MM.1S (cell line): Measurements from ENCODE around the gene F3.

Source experiments
- DNase-seq: peaks from one replicate; pipeline ENCODE4 v3.0.0-alpha.2; 2015
- H2AFZ ChIP-seq: fragments of 300-600 bp; sonication (generic); 2 replicates; pipeline ENCODE4 v1.6.0; 2016; ENCODE audit warnings: antibody characterized with exemption, low read length
- H3F3A ChIP-seq: fragments of 300-600 bp; sonication (generic); 2 replicates; pipeline ENCODE4 v1.6.1; 2016; ENCODE audit warnings: mild to moderate bottlenecking, antibody characterized with exemption, low read length, moderate library complexity, mixed read lengths; ENCODE audit not compliant: insufficient read depth
- H3K27ac ChIP-seq: fragments of 300-600 bp; sonication (generic); 2 replicates; pipeline ENCODE4 v1.5.1; 2016; ENCODE audit warnings: mild to moderate bottlenecking, low read length
- H3K27me3 ChIP-seq: fragments of 300-600 bp; sonication (generic); replicated peaks from 2 replicates; pipeline ENCODE4 v1.6.0; 2016; ENCODE audit warnings: low read length; ENCODE audit not compliant: insufficient read depth
- H3K36me3 ChIP-seq: fragments of 300-600 bp; sonication (generic); replicated peaks from 2 replicates; pipeline ENCODE4 v1.6.1; 2016; ENCODE audit warnings: mild to moderate bottlenecking, low read length, mixed read lengths; ENCODE audit not compliant: insufficient read depth
- H3K4me1 ChIP-seq: fragments of 300-600 bp; sonication (generic); 2 replicates; pipeline ENCODE4 v1.6.1; 2016; ENCODE audit warnings: low read length, mixed read lengths
- H3K4me2 ChIP-seq: fragments of 300-600 bp; sonication (generic); 2 replicates; pipeline ENCODE4 v1.6.0; 2016; ENCODE audit warnings: low read depth, low read length
- H3K4me3 ChIP-seq: fragments of 300-600 bp; sonication (generic); 2 replicates; pipeline ENCODE4 v1.5.1; 2016; ENCODE audit warnings: low read length, mixed read lengths
- H3K79me2 ChIP-seq: fragments of 300-600 bp; sonication (generic); 2 replicates; pipeline ENCODE4 v1.6.1; 2016; ENCODE audit warnings: mixed run types, low read length, mixed read lengths
- H3K9ac ChIP-seq: fragments of 300-600 bp; sonication (generic); 2 replicates; pipeline ENCODE4 v1.6.1; 2016; ENCODE audit warnings: low read length, mixed read lengths
- H3K9me2 ChIP-seq: fragments of 300-600 bp; sonication (generic); replicated peaks from 2 replicates; pipeline ENCODE4 v1.6.1; 2016; ENCODE audit warnings: mild to moderate bottlenecking, low read length, mixed read lengths; ENCODE audit not compliant: insufficient read depth
- H3K9me3 ChIP-seq: fragments of 300-600 bp; sonication (generic); replicated peaks from 2 replicates; pipeline ENCODE4 v1.6.1; 2016; ENCODE audit warnings: mild to moderate bottlenecking, low read length, mixed read lengths; ENCODE audit not compliant: insufficient read depth
- H4K20me1 ChIP-seq: fragments of 300-600 bp; sonication (generic); 2 replicates; pipeline ENCODE4 v1.6.1; 2016; ENCODE audit warnings: mild to moderate bottlenecking, low read length, moderate library complexity, mixed read lengths; ENCODE audit not compliant: insufficient read depth
- EZH2 ChIP-seq: fragments of 300-600 bp; sonication (generic); optimal IDR thresholded peaks from 2 replicates; pipeline ENCODE3; 2017; ENCODE audit warnings: low read depth, mild to moderate bottlenecking, antibody characterized with exemption, low read length, mixed read lengths
- EZH2phosphoT487 ChIP-seq: fragments of 300-600 bp; sonication (generic); IDR thresholded peaks from 2 replicates; pipeline ENCODE4 v1.6.1; 2018; ENCODE audit warnings: antibody characterized with exemption, low read length
- TF ChIP-seq, protein P1 (sequence below): fragments of 300-600 bp; sonication (generic); IDR thresholded peaks from 2 replicates; pipeline ENCODE4 v1.5.1; 2016; ENCODE audit warnings: antibody characterized with exemption, low read length, mixed read lengths

The F3 gene

DNA sequence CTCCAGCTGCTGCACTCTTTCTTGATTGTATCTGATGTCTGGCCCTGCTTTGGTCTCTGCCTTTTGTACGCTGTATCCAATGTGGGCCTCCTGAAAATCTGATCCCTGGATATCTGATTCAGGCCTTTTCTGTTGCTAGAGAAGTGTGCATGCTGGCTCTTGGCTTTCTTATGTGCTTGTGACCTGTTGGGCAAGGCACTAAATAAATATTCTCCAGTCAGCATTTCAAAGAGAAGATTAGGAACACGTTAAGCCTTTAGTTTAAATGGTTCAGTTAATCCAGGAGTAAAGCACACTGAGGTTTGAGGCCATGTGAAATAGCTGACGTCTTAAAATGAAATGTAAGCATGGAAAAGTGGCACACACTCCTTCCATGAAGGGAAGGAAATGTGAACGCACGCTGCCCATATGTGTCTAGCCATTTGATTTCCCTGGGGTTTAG, 9.3 kb upstream of the F3 start:
- no peak for DNase-seq
- Histone ChIP-seq H3K4me1 (no peaks in the 10 kb centered on the region), H3F3A (no peaks in the 10 kb centered on the region), H3K4me3 (no peak overlapping the region), H4K20me1 (no peaks in the 10 kb centered on the region), H3K27me3 (no peaks in the 10 kb centered on the region), H3K9me2 (no peaks in the 10 kb centered on the region), H3K36me3 (no peaks in the 10 kb centered on the region), H3K4me2 (no peak overlapping the region), H3K27ac (no peak overlapping the region), H2AFZ (no peak overlapping the region), H3K9me3 (no peaks in the 10 kb centered on the region), H3K79me2 (no peaks in the 10 kb centered on the region), H3K9ac (no peak overlapping the region)
- TF ChIP-seq EZH2 (no peak), EZH2phosphoT487 (no peak)
- TF ChIP-seq, protein P1, sequence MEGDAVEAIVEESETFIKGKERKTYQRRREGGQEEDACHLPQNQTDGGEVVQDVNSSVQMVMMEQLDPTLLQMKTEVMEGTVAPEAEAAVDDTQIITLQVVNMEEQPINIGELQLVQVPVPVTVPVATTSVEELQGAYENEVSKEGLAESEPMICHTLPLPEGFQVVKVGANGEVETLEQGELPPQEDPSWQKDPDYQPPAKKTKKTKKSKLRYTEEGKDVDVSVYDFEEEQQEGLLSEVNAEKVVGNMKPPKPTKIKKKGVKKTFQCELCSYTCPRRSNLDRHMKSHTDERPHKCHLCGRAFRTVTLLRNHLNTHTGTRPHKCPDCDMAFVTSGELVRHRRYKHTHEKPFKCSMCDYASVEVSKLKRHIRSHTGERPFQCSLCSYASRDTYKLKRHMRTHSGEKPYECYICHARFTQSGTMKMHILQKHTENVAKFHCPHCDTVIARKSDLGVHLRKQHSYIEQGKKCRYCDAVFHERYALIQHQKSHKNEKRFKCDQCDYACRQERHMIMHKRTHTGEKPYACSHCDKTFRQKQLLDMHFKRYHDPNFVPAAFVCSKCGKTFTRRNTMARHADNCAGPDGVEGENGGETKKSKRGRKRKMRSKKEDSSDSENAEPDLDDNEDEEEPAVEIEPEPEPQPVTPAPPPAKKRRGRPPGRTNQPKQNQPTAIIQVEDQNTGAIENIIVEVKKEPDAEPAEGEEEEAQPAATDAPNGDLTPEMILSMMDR = no peak

DNA sequence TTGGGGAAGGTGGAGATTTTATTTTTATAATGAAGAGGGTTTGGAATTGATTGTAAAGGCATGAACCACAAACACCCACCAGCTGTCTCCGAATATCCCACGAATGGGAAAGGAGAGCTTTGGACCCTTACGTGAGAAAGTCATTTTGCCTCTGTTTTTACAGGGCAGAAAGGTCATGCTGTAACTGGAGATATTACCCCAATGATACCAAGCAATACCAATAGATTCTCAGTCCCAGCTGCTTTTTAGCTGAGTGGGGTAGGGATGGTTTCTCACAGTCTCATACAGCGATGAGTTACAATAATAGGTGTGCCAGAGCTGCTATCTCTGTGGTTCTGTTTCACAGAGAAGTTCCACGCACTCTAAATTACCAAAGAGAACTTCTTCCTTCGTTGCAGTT, 8.8 kb upstream of the F3 start:
- H3K36me3 ChIP-seq = no peaks in the 10 kb centered on the region
- no peaks in the 10 kb centered on the region for H3K9me3 ChIP-seq
- H3K79me2 ChIP-seq = no peaks in the 10 kb centered on the region
- no peak overlapping the region for H3K4me3 ChIP-seq
- H3K9me2 ChIP-seq = no peaks in the 10 kb centered on the region
- TF ChIP-seq EZH2phosphoT487 (no peak), EZH2 (no peak)
- TF ChIP-seq, protein P1 = no peak
- no peaks in the 10 kb centered on the region for H3K27me3 ChIP-seq
- no peak overlapping the region for H3K9ac ChIP-seq
- no peak overlapping the region for H2AFZ ChIP-seq
- no peak overlapping the region for H3K27ac ChIP-seq
- no peaks in the 10 kb centered on the region for H3K4me1 ChIP-seq
- no peaks in the 10 kb centered on the region for H4K20me1 ChIP-seq
- no peaks in the 10 kb centered on the region for H3F3A ChIP-seq
- H3K4me2 ChIP-seq = no peak overlapping the region
- DNase-seq = no peak

- no peak overlapping the region for H3K4me3 ChIP-seq
- H3K9me2 ChIP-seq = no peaks in the 10 kb centered on the region
- H4K20me1 ChIP-seq = no peaks in the 10 kb centered on the region
- no peak for TF ChIP-seq EZH2
- TF ChIP-seq, protein P1 = no peak
- TF ChIP-seq EZH2phosphoT487 = no peak
- H3K4me2 ChIP-seq = no peak overlapping the region
- H3K36me3 ChIP-seq = no peaks in the 10 kb centered on the region
- H3K27me3 ChIP-seq = no peaks in the 10 kb centered on the region
- no peaks in the 10 kb centered on the region for H3K4me1 ChIP-seq
- no peaks in the 10 kb centered on the region for H3K79me2 ChIP-seq
- no peak overlapping the region for H2AFZ ChIP-seq
- no peak overlapping the region for H3K9ac ChIP-seq
- no peaks in the 10 kb centered on the region for H3F3A ChIP-seq
- no peaks in the 10 kb centered on the region for H3K9me3 ChIP-seq
- no peak for DNase-seq
- H3K27ac ChIP-seq = no peak overlapping the region
These were observed 8.1 kb upstream of the F3 start for GRCh38 chr1:94549706-94550105.
